Measurements from ENCODE around the gene VWA3B. TPM values are rescaled to one million over a fixed set of nuclear protein-coding genes. Genes with fewer than 3 reads are reported as not detected.

The VWA3B gene
- total RNA-seq, 1 experiment from 2014 or later, result not detected

DNA sequence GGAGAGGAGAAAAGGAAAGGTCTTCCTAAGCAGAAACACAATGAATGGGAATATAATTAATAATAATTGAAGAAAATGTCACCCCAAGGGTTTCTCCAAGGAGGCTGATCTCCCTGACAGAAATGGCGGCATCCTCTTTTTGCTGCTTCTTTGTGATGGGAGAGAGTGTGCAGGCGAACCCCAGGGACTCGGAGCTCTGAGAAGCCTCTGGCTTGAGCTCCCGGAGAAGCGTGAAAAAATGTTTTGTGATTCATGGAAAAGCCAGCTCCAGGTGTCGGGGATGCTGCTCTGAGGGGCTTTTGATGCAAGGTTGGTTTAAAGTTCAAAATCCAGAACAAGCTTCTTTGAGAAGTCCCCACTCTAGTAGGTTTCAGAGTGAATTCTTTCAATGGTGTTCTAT is 91.0 kb downstream of the VWA3B start:
- Histone ChIP-seq H3K36me3 (ENCODE audit: insufficient read depth, low read length, poor library complexity, severe bottlenecking) (no peaks in the 10 kb centered on the region), H3K4me1 (ENCODE audit: insufficient read depth, low read length, poor library complexity, severe bottlenecking) (no peaks in the 10 kb centered on the region), H3K9me3 (ENCODE audit: low read depth, low read length, poor library complexity, severe bottlenecking) (no peaks in the 10 kb centered on the region), H3K4me3 (ENCODE audit: low read depth, low read length, poor library complexity, severe bottlenecking) (no peak overlapping the region), H3K27ac (ENCODE audit: low read depth, low read length, poor library complexity, severe bottlenecking) (no peak overlapping the region), H3K27me3 (replicated peaks; ENCODE audit: insufficient read depth, low read depth, low read length, poor library complexity) (peaks cover 57% of the 10 kb centered on the region)
- TF ChIP-seq, protein P1, sequence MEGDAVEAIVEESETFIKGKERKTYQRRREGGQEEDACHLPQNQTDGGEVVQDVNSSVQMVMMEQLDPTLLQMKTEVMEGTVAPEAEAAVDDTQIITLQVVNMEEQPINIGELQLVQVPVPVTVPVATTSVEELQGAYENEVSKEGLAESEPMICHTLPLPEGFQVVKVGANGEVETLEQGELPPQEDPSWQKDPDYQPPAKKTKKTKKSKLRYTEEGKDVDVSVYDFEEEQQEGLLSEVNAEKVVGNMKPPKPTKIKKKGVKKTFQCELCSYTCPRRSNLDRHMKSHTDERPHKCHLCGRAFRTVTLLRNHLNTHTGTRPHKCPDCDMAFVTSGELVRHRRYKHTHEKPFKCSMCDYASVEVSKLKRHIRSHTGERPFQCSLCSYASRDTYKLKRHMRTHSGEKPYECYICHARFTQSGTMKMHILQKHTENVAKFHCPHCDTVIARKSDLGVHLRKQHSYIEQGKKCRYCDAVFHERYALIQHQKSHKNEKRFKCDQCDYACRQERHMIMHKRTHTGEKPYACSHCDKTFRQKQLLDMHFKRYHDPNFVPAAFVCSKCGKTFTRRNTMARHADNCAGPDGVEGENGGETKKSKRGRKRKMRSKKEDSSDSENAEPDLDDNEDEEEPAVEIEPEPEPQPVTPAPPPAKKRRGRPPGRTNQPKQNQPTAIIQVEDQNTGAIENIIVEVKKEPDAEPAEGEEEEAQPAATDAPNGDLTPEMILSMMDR (conservative IDR thresholded peaks at IDR 0.05; ENCODE audit: low read depth, low read length), result no peak
- TF ChIP-seq EZH2 (IDR thresholded peaks at IDR 0.05; ENCODE audit: borderline replicate concordance, low read depth, low read length, poor library complexity, severe bottlenecking), result no peak
- CTCF ChIA-PET, result no interaction called here
- DNase-seq (ENCODE audit: low spot score), result no peak
- POLR2A ChIA-PET (ENCODE audit: low non-redundant PET), result no interaction called here
- no TSS peak for BruUV-seq (replicated peaks)
- intact Hi-C loops (cut with micrococcal nuclease; ENCODE audit: unreplicated experiment), result no loop called here

DNA sequence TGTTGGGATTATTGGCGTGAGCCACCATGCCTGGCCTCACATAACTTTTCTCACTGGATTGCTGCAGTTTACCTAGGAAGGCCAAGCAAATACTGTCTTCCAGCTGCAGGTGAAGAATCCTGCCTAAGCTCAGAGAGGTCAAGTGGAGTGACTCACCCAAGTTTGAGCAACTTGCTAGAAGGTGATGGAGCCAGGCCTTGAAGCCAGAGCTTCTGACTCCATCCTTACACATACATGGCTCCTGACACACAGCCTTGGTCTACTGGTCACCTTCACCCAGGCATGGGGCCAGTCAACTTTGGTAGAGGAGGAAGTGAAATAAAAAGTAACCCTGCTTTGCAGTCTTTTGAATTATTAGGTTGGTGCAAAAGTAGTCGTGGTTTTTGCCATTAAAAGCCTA is 93.5 kb downstream of the VWA3B start:
- Histone ChIP-seq H3K4me3 (ENCODE audit: low read depth, low read length, poor library complexity, severe bottlenecking) (no peak overlapping the region), H3K27me3 (replicated peaks; ENCODE audit: insufficient read depth, low read depth, low read length, poor library complexity) (peaks cover 37% of the 10 kb centered on the region), H3K36me3 (ENCODE audit: insufficient read depth, low read length, poor library complexity, severe bottlenecking) (no peaks in the 10 kb centered on the region), H3K27ac (ENCODE audit: low read depth, low read length, poor library complexity, severe bottlenecking) (no peak overlapping the region), H3K9me3 (ENCODE audit: low read depth, low read length, poor library complexity, severe bottlenecking) (no peaks in the 10 kb centered on the region), H3K4me1 (ENCODE audit: insufficient read depth, low read length, poor library complexity, severe bottlenecking) (no peaks in the 10 kb centered on the region)
- TF ChIP-seq, protein P1 (conservative IDR thresholded peaks at IDR 0.05; ENCODE audit: low read depth, low read length), result no peak
- TF ChIP-seq EZH2 (IDR thresholded peaks at IDR 0.05; ENCODE audit: borderline replicate concordance, low read depth, low read length, poor library complexity, severe bottlenecking), result no peak
- ChIA-PET CTCF (no interaction called here), POLR2A (ENCODE audit: low non-redundant PET) (no interaction called here)
- no peak for DNase-seq (ENCODE audit: low spot score)
- no TSS peak for BruUV-seq (replicated peaks)
- intact Hi-C loops (cut with micrococcal nuclease; ENCODE audit: unreplicated experiment), result no loop called here

DNA sequence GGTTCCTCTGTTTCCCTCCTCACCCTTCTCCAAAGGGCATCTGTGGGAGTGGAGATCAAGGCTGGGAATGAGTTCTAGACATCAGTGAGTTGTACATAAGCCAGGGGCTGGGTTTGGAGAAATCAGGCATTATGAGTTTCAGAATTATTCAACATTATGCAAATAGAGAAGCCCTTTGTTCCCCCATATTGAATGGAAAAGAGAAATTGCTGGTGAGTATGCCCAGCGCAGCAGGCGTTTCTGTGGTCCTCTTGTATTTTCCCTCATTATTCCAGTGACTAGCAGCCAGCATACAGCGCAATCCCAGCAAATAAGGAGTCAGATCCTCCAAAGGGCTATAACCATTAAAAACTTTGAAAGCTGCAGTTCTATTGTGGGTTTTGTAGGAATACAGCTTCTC is 94.4 kb downstream of the VWA3B start:
- no peaks in the 10 kb centered on the region for H3K4me1 ChIP-seq (ENCODE audit: insufficient read depth, low read length, poor library complexity, severe bottlenecking)
- no peaks in the 10 kb centered on the region for H3K36me3 ChIP-seq (ENCODE audit: insufficient read depth, low read length, poor library complexity, severe bottlenecking)
- H3K27me3 ChIP-seq (replicated peaks; ENCODE audit: insufficient read depth, low read depth, low read length, poor library complexity), result peaks cover 34% of the 10 kb centered on the region
- H3K4me3 ChIP-seq (ENCODE audit: low read depth, low read length, poor library complexity, severe bottlenecking), result no peak overlapping the region
- POLR2A ChIA-PET (ENCODE audit: low non-redundant PET), result no interaction called here
- no peak for DNase-seq (ENCODE audit: low spot score)
- CTCF ChIA-PET, result no interaction called here
- TF ChIP-seq, protein P1 (conservative IDR thresholded peaks at IDR 0.05; ENCODE audit: low read depth, low read length), result no peak
- no peak overlapping the region for H3K27ac ChIP-seq (ENCODE audit: low read depth, low read length, poor library complexity, severe bottlenecking)
- BruUV-seq (replicated peaks), result no TSS peak
- H3K9me3 ChIP-seq (ENCODE audit: low read depth, low read length, poor library complexity, severe bottlenecking), result no peaks in the 10 kb centered on the region
- intact Hi-C loops (cut with micrococcal nuclease; ENCODE audit: unreplicated experiment), result no loop called here

Measured in A673 (cell line).